Astrocyte of the cerebellum (primary cell): Measurements from ENCODE around the gene EVA1C.

Experiments used
- DNase-seq: peaks from one replicate; pipeline ENCODE4 v3.0.0-alpha.2; 2011; ENCODE audit warnings: low read depth
- H3K4me3 ChIP-seq: 2 replicates; pipeline ENCODE4 v1.5.1; 2011; ENCODE audit warnings: mild to moderate bottlenecking, low read depth, low read length, moderate library complexity
- CTCF ChIP-seq: IDR thresholded peaks from 2 replicates; pipeline ENCODE4 v1.5.1; 2012; ENCODE audit warnings: low read length, low read depth, moderate library complexity, mild to moderate bottlenecking; ENCODE audit errors: missing control alignments
- in situ Hi-C: cut with HindIII; loops from 2 replicates; pipeline ENCODE4 v1.10.0; 2017; ENCODE audit warnings: low sequenced_read_pairs

EVA1C gene

GRCh38 chr21:32467291-32467690, 54.8 kb downstream of the EVA1C start:
- in situ Hi-C loops: no loop called here
- TF ChIP-seq CTCF: no peak
- H3K4me3 ChIP-seq: no peak overlapping the region
- no peak for DNase-seq

GRCh38 chr21:32468681-32469111, 56.2 kb downstream of the EVA1C start:
- no peak for DNase-seq
- in situ Hi-C loops: no loop called here
- no peak overlapping the region for H3K4me3 ChIP-seq
- no peak for TF ChIP-seq CTCF

- in situ Hi-C loops: no loop called here
- no peak for DNase-seq
- TF ChIP-seq CTCF: no peak
- no peak overlapping the region for H3K4me3 ChIP-seq
Observed at GRCh38 chr21:32469628-32470027, 57.1 kb downstream of the EVA1C start.

- no peak overlapping the region for H3K4me3 ChIP-seq
- in situ Hi-C loops: no loop called here
- no peak for TF ChIP-seq CTCF
- no peak for DNase-seq
Observed at GRCh38 chr21:32470206-32470605, 57.7 kb downstream of the EVA1C start.

- H3K4me3 ChIP-seq: no peak overlapping the region
- DNase-seq: no peak
- in situ Hi-C loops: no loop called here
- TF ChIP-seq CTCF: no peak
Observed at GRCh38 chr21:32472890-32473765, 60.6 kb downstream of the EVA1C start.

- no peak overlapping the region for H3K4me3 ChIP-seq
- in situ Hi-C loops: no loop called here
- no peak for DNase-seq
- no peak for TF ChIP-seq CTCF
Observed at GRCh38 chr21:32474179-32475059, 61.9 kb downstream of the EVA1C start.
